ENCODE results near the gene COL25A1.

GRCh38 chr4:108906006-108906405 lies 396.5 kb downstream of the COL25A1 start:
- no peak for TF ChIP-seq CTCF (IDR thresholded peaks at IDR 0.05)
- no peak for TF ChIP-seq POLR2A (IDR thresholded peaks at IDR 0.05)

Measured in heart left ventricle (tissue), 13 donors.